Heart left ventricle (tissue), 13 donors: ENCODE measurements around the gene FGB.

Experiments
- POLR2A ChIP-seq, 2 donors: fragments of 450-650 bp; IDR thresholded peaks; one replicate each; pipeline ENCODE4 v1.6.1; 2017; ENCODE audit warnings: antibody characterized with exemption in 2 of 2, mild to moderate bottlenecking in 2 of 2, moderate library complexity in 2 of 2
- TF ChIP-seq, protein P1 (sequence below), 12 donors: fragments of 200-600 bp; sonication (generic) in 4 of 12; IDR thresholded peaks; one replicate each; pipeline versions ENCODE4 v1.5.0 to v1.8.0; 2018 to 2022; ENCODE audit warnings: antibody characterized with exemption in 12 of 12, mild to moderate bottlenecking in 5 of 12
- donor health status: ischemic (EF 13 %, LVEDD 7.1; RV severe dilation, severe dysfunction).
- donor health status: DM: no; HTN: yes; CAD: no.
- donor health status: DM: no; HTN: no; CAD: no.
- donor health status: ischemic (EF 25% LVEDD 6.9; RV normal size, moderate dysfunction).
- donor health status: ischemic (EF 25% LVEDD 5.7; RV mildly dilated, moderate dysfunction).
- donor health status: ischemic (EF 35%, LVEDD 5.7; RV mildly dilated, moderate dysfunction).
- donor health status: nonischemic (EF 11% LVEDD 7.7; RV severe dilation, severe dysfunction).
- donor health status: DM: yes; HTN: yes; CAD: no.
- donor health status: PGD.
- donor health status: ischemic (EF 29% LVEDD 5.4; RV normal size, mild dysfunction).
- donor health status: nonischemic (EF 23%, LVEDD 6.1; RV moderate dilation, normal function).

DNA sequence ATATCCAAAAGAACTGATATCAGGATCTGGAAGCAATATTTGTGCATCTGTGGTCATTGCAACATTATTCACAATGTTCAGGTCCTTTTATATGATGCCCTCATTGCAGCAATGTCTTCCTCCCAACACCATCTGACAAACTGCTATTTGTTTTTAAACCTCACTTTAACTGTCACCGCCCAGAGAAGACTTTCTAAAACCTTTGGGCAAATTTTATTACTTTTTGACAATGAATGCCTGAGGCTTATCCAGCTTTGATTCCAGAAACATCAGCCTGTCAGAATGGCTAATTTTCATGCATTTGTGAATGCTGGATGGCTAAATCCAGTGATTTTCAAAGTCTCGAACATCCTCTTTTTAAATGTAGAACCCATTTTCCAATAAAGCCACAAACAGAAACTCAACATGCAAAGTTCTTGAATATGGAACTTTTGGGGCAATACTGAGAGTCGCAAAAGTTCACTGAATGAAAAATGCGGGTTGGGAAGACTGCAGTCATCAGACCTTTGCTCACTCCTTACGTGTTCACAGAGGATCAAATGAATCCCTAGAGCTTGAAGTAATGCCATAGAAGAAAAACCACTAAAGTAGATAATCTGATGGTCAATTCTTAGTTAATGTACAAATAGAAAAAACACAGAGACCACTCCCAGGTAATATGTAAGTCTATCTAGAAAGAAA lies 10.5 kb downstream of the FGB start:
- TF ChIP-seq, protein P1, sequence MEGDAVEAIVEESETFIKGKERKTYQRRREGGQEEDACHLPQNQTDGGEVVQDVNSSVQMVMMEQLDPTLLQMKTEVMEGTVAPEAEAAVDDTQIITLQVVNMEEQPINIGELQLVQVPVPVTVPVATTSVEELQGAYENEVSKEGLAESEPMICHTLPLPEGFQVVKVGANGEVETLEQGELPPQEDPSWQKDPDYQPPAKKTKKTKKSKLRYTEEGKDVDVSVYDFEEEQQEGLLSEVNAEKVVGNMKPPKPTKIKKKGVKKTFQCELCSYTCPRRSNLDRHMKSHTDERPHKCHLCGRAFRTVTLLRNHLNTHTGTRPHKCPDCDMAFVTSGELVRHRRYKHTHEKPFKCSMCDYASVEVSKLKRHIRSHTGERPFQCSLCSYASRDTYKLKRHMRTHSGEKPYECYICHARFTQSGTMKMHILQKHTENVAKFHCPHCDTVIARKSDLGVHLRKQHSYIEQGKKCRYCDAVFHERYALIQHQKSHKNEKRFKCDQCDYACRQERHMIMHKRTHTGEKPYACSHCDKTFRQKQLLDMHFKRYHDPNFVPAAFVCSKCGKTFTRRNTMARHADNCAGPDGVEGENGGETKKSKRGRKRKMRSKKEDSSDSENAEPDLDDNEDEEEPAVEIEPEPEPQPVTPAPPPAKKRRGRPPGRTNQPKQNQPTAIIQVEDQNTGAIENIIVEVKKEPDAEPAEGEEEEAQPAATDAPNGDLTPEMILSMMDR (IDR thresholded peaks at IDR 0.05), result no peak
- TF ChIP-seq POLR2A (IDR thresholded peaks at IDR 0.05), result no peak
